ENCODE measurements around the gene RACGAP1.

The RACGAP1 gene

DNA sequence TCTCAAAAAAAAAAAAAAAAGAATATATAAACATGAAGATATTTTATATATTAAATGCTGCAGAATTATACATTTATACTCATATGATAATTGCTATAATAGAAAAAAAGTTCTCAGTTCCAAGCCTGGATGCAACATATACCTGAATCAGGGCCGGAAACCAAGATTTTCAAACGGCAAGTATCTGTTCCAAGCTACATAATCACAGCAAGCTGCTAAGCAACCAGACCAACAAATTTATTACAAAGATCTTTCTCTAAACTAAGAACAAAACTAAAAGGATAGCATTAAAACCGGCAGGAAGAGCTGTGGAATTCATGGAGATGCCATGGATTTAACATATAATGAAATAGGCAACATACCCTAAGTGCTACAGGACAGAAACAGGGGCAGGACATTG is 7.1 kb downstream of the RACGAP1 start:
- TF ChIP-seq, protein P1, sequence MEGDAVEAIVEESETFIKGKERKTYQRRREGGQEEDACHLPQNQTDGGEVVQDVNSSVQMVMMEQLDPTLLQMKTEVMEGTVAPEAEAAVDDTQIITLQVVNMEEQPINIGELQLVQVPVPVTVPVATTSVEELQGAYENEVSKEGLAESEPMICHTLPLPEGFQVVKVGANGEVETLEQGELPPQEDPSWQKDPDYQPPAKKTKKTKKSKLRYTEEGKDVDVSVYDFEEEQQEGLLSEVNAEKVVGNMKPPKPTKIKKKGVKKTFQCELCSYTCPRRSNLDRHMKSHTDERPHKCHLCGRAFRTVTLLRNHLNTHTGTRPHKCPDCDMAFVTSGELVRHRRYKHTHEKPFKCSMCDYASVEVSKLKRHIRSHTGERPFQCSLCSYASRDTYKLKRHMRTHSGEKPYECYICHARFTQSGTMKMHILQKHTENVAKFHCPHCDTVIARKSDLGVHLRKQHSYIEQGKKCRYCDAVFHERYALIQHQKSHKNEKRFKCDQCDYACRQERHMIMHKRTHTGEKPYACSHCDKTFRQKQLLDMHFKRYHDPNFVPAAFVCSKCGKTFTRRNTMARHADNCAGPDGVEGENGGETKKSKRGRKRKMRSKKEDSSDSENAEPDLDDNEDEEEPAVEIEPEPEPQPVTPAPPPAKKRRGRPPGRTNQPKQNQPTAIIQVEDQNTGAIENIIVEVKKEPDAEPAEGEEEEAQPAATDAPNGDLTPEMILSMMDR (IDR thresholded peaks at IDR 0.05): no peak
- no peak for DNase-seq (ENCODE audit: low spot score)
- Histone ChIP-seq H3K27ac (peak overlapping the region in 1 of 2 donors; percentile 63), H3K4me3 (no peak overlapping the region)

DNA sequence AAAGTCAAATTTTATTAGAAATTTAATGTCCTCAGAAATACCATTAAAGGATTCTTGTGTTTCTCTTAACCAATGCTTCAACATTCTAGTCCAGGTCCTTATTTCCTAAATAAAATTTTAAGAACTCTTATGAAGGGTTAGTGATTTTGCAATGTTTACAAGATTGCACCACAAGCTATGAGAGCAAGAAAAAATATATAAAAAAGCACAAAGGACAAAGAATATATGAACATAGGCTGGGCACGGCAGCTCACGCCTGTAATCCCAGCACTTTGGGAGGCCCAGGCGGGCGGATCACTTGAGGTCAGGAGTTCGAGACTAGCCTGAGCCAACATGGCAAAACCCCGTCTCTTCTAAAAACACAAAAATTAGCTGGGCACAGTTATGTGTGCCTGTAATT is 7.7 kb downstream of the RACGAP1 start:
- TF ChIP-seq, protein P1 (IDR thresholded peaks at IDR 0.05): no peak
- Histone ChIP-seq H3K27ac (peak overlapping the region; percentile 50 to 63), H3K4me3 (no peak overlapping the region)
- DNase-seq (ENCODE audit: low spot score): no peak

DNA sequence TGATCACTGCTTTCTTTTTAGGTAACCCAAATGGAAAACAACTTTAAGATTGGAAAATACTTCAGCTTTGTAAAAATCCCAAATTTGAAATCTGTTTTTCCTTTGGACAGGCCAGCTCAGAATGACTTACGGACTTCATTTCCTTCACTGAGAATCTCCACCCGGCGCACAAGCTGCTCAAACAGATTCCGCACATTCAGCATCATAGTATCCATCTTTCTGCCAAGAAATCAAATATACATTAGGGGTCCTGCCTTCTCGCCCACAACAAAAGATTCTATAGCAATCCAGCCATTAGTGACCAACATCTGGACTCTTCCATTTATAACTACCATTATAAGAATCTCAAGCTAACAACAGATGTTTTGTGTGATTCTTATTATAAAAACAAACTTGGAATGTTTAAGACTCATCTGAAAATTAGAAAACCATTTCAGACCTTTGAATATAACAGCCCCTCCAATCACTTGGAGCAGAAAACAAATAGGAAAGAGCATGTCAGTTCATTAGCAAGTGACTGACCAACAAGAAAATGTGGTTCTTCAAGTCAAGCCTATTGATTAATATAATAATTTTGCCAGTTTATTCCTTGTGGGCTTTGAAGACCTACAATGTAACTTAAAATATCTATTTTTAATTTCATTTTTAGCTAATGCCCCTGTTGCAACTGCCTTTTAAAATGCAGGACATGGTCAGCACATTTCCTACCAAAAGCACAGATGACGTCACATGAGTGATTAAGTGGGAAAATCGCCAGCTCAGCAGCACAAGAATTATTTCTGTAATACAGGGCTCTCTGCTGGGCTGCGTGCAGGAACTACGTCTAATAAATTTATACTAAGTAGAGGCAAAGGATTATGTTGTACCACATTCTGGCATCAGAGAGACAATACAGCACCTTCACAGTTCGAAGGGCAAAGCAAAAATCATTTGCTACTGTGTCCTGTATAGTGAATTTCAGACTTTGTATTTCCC is 8.5 kb downstream of the RACGAP1 start:
- Histone ChIP-seq H3K27ac (peak overlapping the region; percentile 50 to 51), H3K4me3 (no peak overlapping the region)
- DNase-seq (ENCODE audit: low spot score): peak; percentile 78
- TF ChIP-seq, protein P1 (IDR thresholded peaks at IDR 0.05): no peak

DNA sequence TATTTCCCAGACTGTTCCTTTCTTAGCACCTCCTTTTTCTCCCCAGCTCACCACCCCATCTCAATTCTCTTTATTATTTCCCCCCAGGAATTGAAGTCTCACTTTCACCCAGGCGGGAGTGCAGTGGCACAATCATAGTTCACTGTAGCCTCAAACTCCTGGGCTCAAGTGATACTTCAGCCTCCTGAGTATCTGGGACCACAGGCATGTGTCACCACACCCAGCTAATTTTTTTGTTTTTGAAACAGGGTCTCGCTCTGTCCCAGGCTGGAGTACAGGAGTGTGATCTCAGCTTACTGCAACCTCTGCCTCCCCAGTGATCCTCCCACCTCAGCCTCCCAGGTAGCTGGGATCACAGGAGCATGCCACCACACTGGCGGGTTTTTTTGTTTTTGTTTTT is 11.0 kb downstream of the RACGAP1 start:
- TF ChIP-seq, protein P1 (IDR thresholded peaks at IDR 0.05): no peak
- no peak for DNase-seq (ENCODE audit: low spot score)
- H3K27ac ChIP-seq: no peak overlapping the region
- no peak overlapping the region for H3K4me3 ChIP-seq

DNA sequence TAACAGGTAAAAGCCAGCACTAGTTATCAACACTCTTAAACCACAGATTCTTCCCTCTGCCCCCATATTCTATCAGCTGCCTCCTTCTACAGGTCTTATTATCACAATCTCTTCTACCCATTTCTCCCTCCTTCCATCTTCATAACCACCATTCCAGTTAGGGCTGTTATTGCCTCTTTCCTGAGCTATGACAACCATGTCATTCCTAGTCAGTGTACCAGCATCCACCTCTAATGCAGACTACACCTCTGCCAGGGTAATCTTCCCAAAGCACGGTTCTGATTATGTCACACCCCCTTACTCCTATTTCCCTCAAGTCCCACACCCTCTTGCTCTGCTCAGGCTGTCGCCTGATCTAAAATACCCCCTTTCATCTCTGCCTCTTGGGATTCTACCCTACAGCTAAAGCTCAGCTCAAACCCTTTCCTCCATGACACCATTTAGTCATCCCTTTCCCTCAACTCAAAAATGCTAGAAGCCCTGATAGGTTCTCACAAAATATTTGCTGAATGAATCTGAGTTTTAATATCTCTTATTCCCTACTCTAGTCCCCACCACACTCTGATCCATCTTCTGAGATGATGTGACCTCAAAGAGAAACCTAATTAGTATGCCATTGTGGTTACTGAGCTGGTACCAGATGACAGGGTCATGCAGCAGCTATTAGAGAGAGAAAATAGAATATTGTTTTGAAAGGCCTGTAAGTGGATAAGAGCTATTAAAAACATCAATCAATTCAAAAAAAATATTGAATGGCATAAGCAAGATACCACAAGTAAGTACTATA is 11.7 kb downstream of the RACGAP1 start:
- TF ChIP-seq, protein P1 (IDR thresholded peaks at IDR 0.05): no peak
- no peak for DNase-seq (ENCODE audit: low spot score)
- no peak overlapping the region for H3K4me3 ChIP-seq
- no peak overlapping the region for H3K27ac ChIP-seq

DNA sequence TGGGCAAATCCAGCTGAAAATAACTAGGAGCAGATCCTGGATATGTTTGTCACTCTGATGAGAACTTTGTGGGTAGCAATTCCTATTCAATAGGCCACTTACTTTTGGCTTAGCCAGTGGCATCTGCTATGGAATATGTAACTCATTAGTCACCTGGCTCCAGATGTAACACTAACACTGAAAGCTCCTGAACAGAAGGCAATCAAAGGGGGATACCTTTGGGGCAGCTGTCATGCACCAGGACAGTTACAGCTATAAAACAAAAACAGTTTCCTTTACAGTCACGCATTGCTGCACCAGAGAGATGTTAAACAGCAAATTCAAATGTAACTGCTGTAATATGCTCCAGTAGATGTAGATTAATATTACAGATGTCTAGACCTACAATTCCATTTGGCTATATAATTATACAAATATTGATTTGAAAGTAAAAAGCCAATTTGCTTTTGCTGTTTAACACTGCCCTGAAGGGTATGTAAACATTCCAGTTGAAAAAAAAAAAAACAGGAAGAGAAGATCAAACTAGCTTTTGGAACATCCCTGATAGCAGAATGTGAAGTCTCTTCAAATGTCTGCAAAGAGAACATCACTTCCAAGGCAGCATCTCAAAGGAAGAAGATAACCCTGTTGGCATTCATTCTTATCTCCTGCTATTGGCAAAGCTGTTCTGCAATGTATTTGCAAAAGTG is 18.4 kb downstream of the RACGAP1 start:
- no peak overlapping the region for H3K4me3 ChIP-seq
- no peak overlapping the region for H3K27ac ChIP-seq
- no peak for DNase-seq (ENCODE audit: low spot score)
- TF ChIP-seq, protein P1 (IDR thresholded peaks at IDR 0.05): no peak
